Activated effector memory CD4-positive, alpha-beta T cell treated with Interleukin-2 at 50 U/mL for 16 hours (primary cell): ENCODE results near the gene CDH1.
"Not testable (repeated sequence)": the region's sequence is repeated elsewhere in the genome, so short reads cannot be mapped to it uniquely, and the experiment has no call there.

Experiments used
- DNase-seq: peaks from one replicate; pipeline ENCODE4 v3.0.0-alpha.2; 2020

Gene CDH1

GRCh38 chr16:68737046-68737729, at the start of gene CDH1:
CDH1 (plus strand) TSS chr16:68737292; CDS start chr16:68737416, 124 bp downstream.
- DNase-seq: no peak

GRCh38 chr16:68689921-68690320, 47.2 kb upstream of the CDH1 start:
- no peak for DNase-seq

- DNase-seq: no peak
Observed at GRCh38 chr16:68695575-68695974, 41.5 kb upstream of the CDH1 start.

GRCh38 chr16:68696514-68696913, 40.6 kb upstream of the CDH1 start:
- DNase-seq: no peak

GRCh38 chr16:68698091-68698490, 39.0 kb upstream of the CDH1 start:
- DNase-seq: no peak

- no peak for DNase-seq
Observed at GRCh38 chr16:68700120-68700519, 37.0 kb upstream of the CDH1 start.

GRCh38 chr16:68700831-68701230, 36.3 kb upstream of the CDH1 start:
- no peak for DNase-seq

- peak; percentile 24 for DNase-seq
Observed at GRCh38 chr16:68704232-68704867, 32.7 kb upstream of the CDH1 start.

GRCh38 chr16:68707340-68708152, 29.5 kb upstream of the CDH1 start:
- no peak for DNase-seq

- DNase-seq: no peak
Observed at GRCh38 chr16:68710211-68710610, 26.9 kb upstream of the CDH1 start.

- no peak for DNase-seq
Observed at GRCh38 chr16:68711421-68712139, 25.5 kb upstream of the CDH1 start.

GRCh38 chr16:68713361-68713760, 23.7 kb upstream of the CDH1 start:
- no peak for DNase-seq

GRCh38 chr16:68715471-68715870, 21.6 kb upstream of the CDH1 start:
- no peak for DNase-seq

GRCh38 chr16:68716516-68716915, 20.6 kb upstream of the CDH1 start:
- not testable (repeated sequence) for DNase-seq

- DNase-seq: no peak
Observed at GRCh38 chr16:68717684-68718083, 19.4 kb upstream of the CDH1 start.

GRCh38 chr16:68718590-68718989, 18.5 kb upstream of the CDH1 start:
- DNase-seq: no peak

GRCh38 chr16:68719993-68720489, 17.1 kb upstream of the CDH1 start:
- no peak for DNase-seq

- no peak for DNase-seq
Observed at GRCh38 chr16:68722119-68723024, 14.7 kb upstream of the CDH1 start.

- DNase-seq: no peak
Observed at GRCh38 chr16:68724797-68725196, 12.3 kb upstream of the CDH1 start.

GRCh38 chr16:68728523-68728922, 8.6 kb upstream of the CDH1 start:
- no peak for DNase-seq

- DNase-seq: no peak
Observed at GRCh38 chr16:68731637-68732036, 5.5 kb upstream of the CDH1 start.
